GM18526 (cell line): ENCODE results near the gene CPEB4.

Experiments used
- POLR2A ChIP-seq: IDR thresholded peaks from 3 replicates; pipeline ENCODE4 v1.6.1; 2011; ENCODE audit not compliant: insufficient read length; ENCODE audit errors: extremely low read depth

Gene CPEB4

DNA sequence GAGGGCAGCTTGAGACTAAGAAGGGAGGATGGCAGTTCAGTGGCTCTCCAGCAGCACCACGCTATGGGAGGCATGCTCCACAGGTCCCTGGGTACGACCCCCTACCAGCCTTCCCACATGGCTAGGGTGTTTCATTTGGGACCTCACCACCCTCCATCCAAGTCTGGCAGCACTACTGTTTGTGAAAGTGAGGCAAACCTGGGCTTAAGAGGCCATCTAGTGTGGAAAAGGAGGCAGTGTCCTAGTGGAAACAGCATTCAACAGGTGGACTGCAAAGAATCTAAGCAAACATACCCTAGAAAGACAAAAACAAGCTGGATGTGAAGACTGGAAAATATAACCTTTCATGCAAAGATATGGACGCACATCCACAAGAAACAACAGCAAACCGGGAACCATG, 96.1 kb downstream of the CPEB4 start:
- no peak for TF ChIP-seq POLR2A

DNA sequence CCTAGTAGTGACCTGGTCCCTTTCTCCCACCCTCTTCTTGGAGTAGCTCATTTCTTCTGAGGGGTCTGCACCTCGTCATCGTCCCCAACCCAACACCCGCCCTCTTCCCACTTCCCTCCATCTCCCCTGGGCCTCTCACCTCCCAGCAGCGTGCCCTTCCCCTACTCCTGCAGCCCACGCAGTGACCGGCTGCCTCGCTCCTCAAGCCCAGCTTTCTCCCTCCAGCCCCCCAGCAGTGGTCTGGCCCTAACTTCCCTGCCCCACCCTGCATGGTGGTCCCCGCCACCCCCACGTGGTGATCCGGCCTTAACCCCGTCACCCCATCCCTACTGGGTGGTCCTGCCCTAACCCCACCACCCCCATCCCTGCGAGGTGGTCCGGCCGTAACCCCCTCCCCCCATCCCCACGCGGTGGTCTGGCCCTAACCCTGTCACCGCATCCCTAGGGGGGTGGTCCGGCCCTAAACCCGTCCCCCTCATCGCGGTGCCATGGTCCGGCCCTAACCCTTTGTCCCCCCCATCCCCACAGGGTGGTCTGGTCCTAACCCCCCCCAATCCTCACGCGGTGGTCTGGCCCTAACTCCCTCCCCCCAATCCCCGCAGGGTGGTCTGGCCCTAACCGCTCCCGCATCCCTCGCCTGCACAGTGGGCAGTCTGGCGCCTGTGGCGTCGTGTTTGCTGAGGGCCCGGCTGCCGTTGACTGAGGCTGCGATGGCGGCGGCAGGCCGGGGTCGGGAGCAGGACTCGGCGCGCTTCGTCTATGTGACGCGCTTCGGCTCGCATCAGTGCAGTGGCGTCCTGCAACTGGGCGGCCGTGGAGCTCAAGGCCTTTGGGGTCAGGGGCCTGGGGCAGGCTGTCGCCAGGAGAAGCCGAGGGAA, 100.6 kb downstream of the CPEB4 start, which contains the start of gene C5orf47:
C5orf47 (plus strand) TSS at position 617 of the 878 bp plus-strand sequence; CDS start at position 711, 94 bp downstream.
- TF ChIP-seq POLR2A: no peak

DNA sequence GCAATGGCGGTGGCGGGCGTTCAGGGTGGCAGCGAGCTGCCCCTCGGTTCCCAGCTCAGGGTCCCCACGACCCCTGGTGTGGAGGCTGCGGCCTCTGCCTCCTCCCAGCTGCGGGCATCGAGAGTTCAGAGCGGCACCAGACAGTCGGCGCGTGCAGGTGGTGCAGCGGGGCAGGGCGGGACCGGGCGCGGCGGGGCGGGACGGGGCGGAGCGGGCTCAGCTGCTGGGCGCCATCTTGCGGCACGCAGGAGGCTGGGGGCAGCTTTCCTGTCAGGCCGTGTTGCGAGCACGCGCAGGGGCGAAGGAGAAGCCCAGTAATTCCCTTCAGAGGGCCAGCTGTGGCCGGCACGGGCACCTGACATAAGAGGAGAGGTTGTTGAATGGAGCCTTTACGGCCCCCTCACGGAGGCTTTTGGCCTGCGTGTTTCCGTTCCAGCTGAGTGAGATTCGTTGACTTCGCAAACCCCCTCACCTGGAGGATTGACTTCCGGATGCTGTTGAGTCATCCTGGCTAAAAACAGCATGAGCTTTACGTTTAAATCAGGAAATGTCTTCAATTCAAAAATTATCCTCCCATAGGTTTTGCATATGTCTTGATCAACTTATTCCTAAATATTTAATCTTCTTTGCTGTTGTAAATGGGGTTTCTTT, 101.4 kb downstream of the CPEB4 start:
- no peak for TF ChIP-seq POLR2A

GRCh38 chr5:173997331-173997730, 109.2 kb downstream of the CPEB4 start:
- TF ChIP-seq POLR2A: no peak

DNA sequence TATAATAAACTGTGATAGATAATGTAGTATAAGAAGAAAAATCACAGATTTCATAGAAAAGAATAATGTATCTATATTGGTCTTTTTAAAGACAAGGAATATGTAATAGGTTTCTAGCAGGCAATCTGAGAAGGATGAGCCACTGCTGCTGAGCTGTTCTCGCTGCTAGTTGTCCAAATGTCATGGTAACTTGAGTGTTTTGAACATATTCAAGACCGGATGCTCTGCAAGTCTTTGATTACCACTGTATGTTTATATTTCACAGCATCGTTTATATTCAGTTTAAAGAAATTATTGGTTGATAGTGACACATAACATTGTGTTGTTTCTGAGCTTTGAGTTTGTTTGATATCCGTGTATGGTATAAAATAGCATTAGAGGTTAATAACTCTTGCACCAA, 110.4 kb downstream of the CPEB4 start:
- no peak for TF ChIP-seq POLR2A

DNA sequence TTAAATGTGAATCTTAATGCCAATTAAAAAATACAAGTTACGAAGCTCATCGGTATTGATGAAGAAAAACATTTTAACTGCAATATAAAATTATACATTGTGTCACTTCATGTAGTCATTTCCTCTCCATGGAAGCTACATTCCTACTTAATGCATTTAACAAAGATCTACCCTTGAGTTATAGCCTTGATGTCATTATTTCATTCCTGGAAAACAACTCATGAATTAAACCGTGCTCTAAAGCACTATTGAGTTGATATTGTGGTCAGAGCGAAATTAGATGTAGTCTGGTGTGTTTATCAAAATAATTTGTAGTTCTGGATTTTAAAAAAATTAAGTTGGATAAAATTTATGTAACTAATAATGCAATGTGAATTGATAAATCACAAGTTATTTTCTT, 111.9 kb downstream of the CPEB4 start:
- TF ChIP-seq POLR2A: no peak

- TF ChIP-seq POLR2A: no peak
Observed at GRCh38 chr5:174003795-174004194, 115.6 kb downstream of the CPEB4 start.

GRCh38 chr5:174008922-174009321, 120.8 kb downstream of the CPEB4 start:
- TF ChIP-seq POLR2A: no peak

DNA sequence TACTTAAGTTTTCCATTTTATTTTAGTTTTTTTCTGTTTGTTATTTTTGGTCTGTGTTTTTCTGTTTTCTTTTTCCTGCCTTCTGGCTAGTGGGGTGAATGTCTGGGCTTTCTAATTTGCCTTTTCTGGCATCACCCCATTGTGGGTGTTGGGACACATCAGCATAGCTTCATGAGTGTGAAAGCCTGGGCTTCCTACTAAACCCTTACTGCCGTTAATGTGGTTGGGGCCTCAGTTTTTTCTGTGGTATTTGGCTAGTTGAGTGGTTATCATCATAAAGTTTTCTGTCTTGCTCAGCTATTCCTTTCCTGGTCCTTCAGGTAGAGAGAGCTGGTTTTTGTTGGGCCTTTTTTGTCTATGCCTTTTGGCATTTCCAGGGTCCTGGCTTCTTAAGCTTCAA, 122.2 kb downstream of the CPEB4 start:
- TF ChIP-seq POLR2A: no peak

- no peak for TF ChIP-seq POLR2A
Observed at GRCh38 chr5:174011441-174011840, 123.3 kb downstream of the CPEB4 start.
